ENCODE data around the gene RUSC2.
"Not testable (repeated sequence)": the region's sequence is repeated elsewhere in the genome, so short reads cannot be mapped to it uniquely, and the experiment has no call there.

Gene RUSC2

GRCh38 chr9:35521708-35522107 lies 31.8 kb downstream of the RUSC2 start:
- no peak for DNase-seq (ENCODE audit: low read depth in 2 of 2)

- DNase-seq (ENCODE audit: low read depth in 2 of 2): no peak
These were observed 32.3 kb downstream of the RUSC2 start for GRCh38 chr9:35522187-35522586.

DNA sequence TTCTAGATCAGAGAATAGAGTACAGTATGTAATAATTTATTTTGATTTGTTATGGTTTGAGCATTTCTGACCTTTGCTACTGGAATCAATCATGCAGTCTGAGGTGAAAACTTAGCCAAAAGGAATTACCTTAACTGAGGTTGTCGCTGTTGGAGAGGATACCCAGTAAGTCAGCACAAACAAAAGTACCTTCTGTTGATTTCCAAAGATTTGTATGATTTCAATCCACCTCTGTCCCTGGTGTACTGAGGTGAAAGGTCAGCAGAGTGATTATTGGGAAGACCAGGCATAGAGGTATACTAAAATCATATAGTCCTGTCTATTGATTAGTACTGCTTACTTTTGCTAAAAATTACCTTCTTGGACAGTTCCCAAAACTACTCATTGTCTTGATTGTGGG lies 32.8 kb downstream of the RUSC2 start:
- DNase-seq (ENCODE audit: low read depth in 2 of 2): no peak

GRCh38 chr9:35523556-35523955 lies 33.6 kb downstream of the RUSC2 start:
- DNase-seq (ENCODE audit: low read depth in 2 of 2): not testable (repeated sequence)

- no peak for DNase-seq (ENCODE audit: low read depth in 2 of 2)
These were observed 36.3 kb downstream of the RUSC2 start for GRCh38 chr9:35526087-35526801.

DNA sequence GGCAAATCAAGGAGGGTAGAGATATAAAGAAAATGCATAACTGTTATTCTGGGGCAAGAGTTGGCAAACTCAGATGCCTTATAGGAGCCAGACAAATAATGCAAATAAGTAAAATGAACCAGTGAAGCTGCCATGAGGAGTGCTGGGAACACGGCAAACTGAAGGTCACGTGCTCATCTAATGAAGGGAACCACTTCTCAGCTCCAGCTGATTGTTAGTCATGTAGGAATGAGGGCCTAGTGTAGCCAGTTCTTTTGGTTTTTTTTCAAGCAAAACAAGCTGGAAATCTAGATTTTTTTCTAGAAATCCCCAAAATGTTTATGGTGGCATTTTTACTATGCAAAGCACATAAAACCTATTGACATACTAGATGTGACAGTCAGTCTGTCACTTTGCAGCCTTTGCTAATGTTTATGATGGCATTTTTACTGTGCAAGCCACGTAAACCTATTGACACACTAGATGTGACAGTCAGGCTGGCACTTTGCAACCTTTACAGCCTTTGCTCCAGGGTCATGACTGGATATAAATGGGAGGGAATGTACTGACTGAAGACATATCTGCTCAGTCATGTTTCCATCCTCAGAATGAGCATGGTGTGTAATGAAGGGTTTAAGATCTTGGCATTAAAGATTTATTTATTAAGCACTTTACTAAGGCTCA lies 39.4 kb downstream of the RUSC2 start:
- DNase-seq (ENCODE audit: low read depth in 2 of 2): no peak

- DNase-seq (ENCODE audit: low read depth in 2 of 2): no peak
These were observed 43.5 kb downstream of the RUSC2 start for GRCh38 chr9:35533398-35533797.

DNA sequence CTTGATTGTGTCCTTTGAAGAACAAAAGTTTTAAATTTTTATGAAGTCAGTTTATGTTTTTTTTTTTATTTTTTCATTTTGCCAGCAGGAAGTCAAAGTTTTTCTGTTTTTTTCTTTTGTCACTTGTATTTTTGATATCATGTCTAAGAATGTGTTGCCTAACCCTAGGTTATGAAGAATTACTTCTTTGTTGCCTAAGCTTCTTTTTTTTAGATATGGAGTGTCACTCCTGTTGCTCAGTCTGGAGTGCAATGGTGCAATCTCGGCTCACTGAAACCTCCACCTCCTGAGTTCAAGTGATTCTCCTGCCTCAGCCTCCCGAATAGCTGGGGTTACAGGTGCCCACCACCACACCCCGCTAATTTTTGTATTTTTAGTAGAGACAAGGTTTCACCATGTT lies 45.0 kb downstream of the RUSC2 start:
- not testable (repeated sequence) for DNase-seq (ENCODE audit: low read depth in 2 of 2)

GRCh38 chr9:35537913-35538312 lies 48.0 kb downstream of the RUSC2 start:
- DNase-seq (ENCODE audit: low read depth in 2 of 2): no peak

DNA sequence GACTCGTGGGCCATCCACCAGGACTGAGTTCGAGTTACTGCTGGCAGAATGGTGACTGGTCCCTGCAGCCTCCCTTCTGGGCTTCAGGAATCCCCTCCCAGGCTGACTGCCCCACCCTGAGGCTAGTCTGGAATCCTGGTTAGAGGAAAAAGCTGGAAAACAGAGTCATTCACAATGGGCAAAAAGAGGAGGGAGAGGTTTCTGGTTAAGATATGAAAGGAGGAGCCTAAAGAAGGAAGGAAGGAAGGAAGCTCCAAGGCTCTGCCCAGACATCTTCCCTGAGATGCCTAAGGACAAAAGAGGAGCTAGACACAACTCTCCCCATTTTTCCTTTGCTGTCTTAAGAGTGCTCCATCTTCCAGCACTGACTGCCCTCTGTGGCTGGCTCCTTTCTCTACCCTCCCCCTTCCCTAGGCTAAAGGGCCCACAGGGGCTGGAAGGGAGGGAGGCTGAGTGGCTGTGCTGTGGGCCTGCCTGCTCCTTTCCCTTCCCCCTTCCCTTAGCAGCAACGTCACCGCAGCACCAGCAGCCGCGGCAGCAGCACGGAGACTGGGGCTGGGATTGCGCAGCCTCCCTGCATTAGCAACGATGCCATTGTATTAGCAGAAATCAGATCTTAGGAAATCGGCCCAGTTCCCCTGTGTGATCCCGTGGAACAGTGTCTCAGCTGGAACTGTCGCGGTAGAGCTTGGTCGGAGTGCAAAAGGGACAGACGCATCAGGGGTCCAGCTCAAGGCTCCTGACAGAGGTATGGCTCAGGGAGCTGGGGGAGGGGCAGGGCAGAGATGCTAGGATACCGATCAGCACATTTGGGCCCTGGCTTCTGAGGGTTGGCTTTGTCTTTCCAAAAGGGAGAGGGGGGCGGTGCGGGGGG lies 48.7 kb downstream of the RUSC2 start:
- no peak for DNase-seq (ENCODE audit: low read depth in 2 of 2)
